Fibroblast of skin of abdomen (primary cell): Measurements from ENCODE around the gene XRCC1.
"Not testable (repeated sequence)": the region's sequence is repeated elsewhere in the genome, so short reads cannot be mapped to it uniquely, and the experiment has no call there.

Source experiments
- DNase-seq: peaks from one replicate; pipeline ENCODE4 v3.0.0-alpha.2; 2013

XRCC1 gene

GRCh38 chr19:43545981-43546380 is 29.3 kb downstream of the XRCC1 start:
- no peak for DNase-seq

- no peak for DNase-seq
Observed at GRCh38 chr19:43545276-43545675, 30.1 kb downstream of the XRCC1 start.

GRCh38 chr19:43544077-43544476 is 31.2 kb downstream of the XRCC1 start:
- no peak for DNase-seq

GRCh38 chr19:43541920-43542650 is 33.2 kb downstream of the XRCC1 start:
- no peak for DNase-seq

- no peak for DNase-seq
Observed at GRCh38 chr19:43540381-43540780, 34.9 kb downstream of the XRCC1 start.

GRCh38 chr19:43538922-43539321 is 36.4 kb downstream of the XRCC1 start:
- no peak for DNase-seq

- peak; percentile 46 for DNase-seq
Observed at GRCh38 chr19:43534816-43535761, 40.2 kb downstream of the XRCC1 start.

- DNase-seq = no peak
Observed at GRCh38 chr19:43534305-43534815, 41.0 kb downstream of the XRCC1 start.

- DNase-seq = peak; percentile 100
Observed at GRCh38 chr19:43533546-43534304, 41.6 kb downstream of the XRCC1 start.

- DNase-seq = peak; percentile 98
Observed at GRCh38 chr19:43532962-43533545, 42.3 kb downstream of the XRCC1 start, which contains the start of gene ZNF575. TSS of gene ZNF575 (plus strand) at chr19:43533188. CDS start at chr19:43534423, 1,235 bp downstream.

- no peak for DNase-seq
Observed at GRCh38 chr19:43532571-43532961, 42.8 kb downstream of the XRCC1 start.

- DNase-seq = no peak
Observed at GRCh38 chr19:43527860-43528622, 47.3 kb downstream of the XRCC1 start.

GRCh38 chr19:43526884-43527859 is 48.2 kb downstream of the XRCC1 start, which contains the start of gene ETHE1:
TSS of gene ETHE1 (minus strand) at chr19:43527201. CDS start at chr19:43527177, 24 bp downstream.
- peak; percentile 57 for DNase-seq

GRCh38 chr19:43525836-43526771 is 49.2 kb downstream of the XRCC1 start:
- no peak for DNase-seq

- DNase-seq = peak; percentile 27
Observed at GRCh38 chr19:43524922-43525835, 50.1 kb downstream of the XRCC1 start.

- DNase-seq = not testable (repeated sequence)
Observed at GRCh38 chr19:43523696-43524095, 51.6 kb downstream of the XRCC1 start.

GRCh38 chr19:43522929-43523328 is 52.4 kb downstream of the XRCC1 start:
- no peak for DNase-seq
